Islet precursor cell (in vitro differentiated cells): Measurements from ENCODE around the gene WFDC8.
A peak's percentile ranks its signal among the peaks of the same experiment; 100 is the strongest.

ENCODE experiments used
- DNase-seq: peaks from one replicate; pipeline ENCODE4 v3.0.0-alpha.2; 2018

WFDC8 gene

DNA sequence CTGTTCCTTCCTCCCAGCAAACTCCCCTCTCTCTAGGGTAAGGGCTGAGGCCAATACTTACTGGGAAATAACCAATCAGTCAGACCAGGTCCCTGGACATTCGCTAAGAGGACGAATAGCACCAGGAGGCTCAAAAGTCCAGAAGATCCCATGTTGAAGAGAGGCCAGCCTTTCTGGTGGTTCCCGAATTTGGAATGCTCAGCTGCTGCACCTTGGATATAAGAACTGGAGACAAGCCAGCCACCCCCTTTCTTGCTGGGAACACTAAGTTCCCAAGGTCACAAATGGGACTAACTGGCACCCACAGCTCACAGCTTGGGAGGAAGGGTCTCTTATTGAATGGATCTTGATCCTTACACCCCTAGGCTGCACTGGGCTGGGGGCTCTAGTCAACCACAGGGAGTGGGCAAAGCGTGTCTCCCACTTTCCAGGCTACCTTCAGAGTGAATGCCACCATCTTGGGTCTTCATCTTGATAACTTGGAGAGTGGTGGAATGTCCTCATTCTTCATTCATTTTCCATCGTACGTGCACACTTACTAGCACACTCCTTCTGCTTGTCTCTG, 31.8 kb downstream of the WFDC8 start, which contains the start of gene EPPIN:
TSS of gene EPPIN (minus strand) at position 196 of the 565 bp plus-strand sequence. CDS start at position 152, 44 bp downstream.
- DNase-seq = no peak

DNA sequence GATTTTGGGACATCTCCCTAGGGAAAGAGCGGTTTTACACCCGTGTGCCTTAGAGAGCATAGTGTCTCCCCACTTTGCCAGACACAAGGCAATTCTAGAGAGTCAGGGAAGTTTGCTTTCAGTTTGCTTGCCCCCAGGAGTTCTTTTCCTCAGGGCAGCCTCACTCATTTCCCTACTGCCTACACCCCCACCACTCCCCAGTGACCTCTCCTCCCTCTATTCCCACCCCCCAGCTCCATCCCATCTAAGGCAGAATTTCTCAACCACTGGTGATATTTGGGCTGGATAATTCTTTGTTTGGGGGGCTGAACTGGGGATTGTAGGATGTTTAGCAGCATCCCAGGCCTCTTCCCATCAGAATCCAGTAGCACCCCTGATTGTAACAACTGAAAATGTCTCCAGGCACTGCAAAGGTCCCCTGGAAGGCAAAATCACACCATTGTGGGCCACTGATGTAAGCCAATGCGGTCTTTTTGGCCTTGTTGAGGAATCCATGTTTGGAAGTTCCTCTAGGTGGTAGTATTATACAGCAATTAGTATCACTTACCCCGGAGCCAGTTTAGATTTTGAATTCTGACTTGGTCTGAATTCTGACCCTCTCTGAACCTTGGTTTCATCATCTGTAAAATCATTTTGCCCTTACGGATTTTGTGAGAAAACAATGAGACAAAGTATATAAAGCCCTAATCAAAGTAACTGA, 33.2 kb downstream of the WFDC8 start:
- DNase-seq = no peak

DNA sequence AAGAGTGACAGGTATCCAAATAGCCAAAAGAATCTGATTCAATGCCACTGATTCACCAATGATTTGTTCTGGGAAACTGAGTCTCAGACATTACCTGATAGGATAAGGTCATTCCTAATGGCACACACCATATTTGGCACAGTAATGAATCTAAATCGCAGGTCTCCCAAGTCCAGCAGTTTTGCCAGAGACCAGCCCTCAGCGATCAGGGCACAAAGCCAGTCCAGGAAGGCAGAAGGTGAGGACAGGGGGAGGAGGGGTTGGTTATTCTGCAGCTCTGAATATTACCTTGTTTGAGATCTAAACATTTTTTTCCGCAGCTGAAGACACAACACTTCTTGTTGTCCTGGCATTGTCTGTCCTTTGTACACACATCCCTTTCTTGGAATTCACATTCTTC, 33.7 kb downstream of the WFDC8 start:
- DNase-seq = no peak

DNA sequence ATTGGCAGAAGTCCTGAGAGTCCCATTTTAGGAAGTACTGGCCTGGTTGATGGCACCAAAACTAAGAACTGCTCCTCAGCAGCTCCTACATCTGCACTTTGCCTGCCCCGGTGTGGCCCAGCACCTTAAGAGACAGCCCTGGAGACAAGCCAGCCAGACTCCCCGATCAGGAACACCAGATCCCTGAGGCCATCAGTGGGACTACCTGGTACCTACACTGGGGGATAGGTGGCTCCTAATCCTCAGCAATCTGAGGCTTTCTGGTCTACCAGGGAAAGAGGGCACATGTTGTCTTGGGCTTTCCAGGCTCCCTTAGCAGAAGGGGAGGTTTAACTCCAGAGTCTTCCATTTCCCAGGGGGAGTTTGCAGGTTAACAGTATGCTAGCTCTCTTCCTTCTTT, 39.7 kb downstream of the WFDC8 start, which contains the start of gene WFDC6:
TSS of gene WFDC6 (minus strand) at position 101 of the 400 bp plus-strand sequence. CDS start at position 26, 75 bp downstream.
- peak; percentile 4 for DNase-seq

DNA sequence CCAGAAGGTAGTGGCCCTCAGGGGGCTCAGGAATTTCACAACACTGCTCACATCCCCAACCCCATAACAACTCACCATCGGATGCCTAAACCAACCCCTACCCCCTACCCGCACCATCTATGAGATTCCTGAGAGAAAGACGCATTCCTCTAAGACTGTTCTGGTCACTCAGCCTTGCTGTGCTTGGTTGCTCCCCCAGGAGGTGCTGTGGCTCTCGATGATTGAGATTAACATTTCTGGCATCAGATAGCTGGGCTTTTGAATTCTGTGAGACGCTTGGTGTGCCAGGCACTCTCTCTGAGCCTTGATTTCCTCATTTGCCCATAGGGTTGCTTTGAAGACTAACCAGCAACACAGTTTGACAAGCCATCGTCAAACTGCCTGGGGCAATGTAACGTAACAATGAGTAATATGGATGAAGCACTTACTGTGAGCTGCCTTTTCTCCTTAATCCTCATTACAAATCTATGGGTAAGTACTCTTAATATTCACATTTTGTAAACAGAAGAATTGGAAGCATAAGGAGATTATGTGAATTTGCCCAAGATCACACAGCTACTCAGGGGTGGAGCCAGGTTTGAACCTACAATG, 40.8 kb downstream of the WFDC8 start:
- peak; percentile 45 for DNase-seq

DNA sequence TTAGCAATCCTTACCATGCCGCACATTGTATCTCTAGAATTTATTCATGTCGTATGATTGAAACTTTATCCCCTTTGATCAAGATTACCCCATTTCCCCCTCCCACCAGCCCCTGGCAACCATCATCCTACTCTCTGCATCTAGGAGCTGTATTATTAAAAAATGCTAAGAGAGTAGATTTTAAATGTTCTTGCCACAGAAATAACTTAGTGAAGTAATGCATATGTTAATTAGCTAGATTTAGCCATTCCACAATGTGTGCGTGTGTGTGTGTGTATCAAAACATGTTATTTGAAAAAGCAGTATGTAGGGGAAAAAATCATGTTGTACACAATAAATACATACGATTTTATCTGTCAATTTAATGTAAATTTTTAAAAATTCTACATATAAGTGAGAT, 51.8 kb downstream of the WFDC8 start:
- no peak for DNase-seq

DNA sequence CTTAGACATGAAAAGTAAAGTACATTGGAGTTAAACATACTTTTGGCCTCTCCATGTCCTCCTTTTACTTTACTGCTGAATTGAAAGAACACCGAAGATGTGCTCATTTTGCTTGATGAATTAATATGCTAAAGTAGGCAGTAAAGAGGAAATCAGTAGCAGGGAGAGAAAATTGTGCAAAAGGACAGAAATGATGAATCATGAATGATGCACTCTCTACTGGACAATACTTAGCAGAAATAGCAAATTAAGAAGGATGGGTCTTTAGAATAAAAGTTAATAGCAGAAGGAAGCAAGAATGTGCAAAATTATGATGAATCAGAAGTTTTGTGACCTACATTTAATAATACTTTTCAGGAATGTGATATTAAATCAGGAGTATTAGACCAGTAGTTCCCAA, 55.3 kb downstream of the WFDC8 start:
- DNase-seq = no peak

DNA sequence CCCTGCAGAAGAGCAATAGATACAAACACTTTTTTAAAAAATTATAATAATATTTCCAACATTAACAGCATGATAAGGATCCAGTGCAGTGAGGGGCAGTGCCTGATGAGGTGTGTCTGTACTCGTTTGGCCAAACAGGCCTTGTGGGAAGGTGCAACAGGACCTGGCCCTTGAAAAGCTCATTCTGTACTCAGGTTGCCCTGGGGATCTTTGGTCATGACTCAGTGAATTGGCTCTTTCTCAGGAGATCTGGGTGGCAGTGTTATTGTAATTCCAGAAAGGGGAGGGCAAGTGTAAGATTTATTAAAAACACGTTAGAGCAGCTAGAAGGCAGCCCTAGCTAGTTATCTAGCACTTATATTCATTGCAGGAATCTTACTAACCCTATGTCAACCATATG, 60.8 kb downstream of the WFDC8 start:
- DNase-seq = peak; percentile 60

DNA sequence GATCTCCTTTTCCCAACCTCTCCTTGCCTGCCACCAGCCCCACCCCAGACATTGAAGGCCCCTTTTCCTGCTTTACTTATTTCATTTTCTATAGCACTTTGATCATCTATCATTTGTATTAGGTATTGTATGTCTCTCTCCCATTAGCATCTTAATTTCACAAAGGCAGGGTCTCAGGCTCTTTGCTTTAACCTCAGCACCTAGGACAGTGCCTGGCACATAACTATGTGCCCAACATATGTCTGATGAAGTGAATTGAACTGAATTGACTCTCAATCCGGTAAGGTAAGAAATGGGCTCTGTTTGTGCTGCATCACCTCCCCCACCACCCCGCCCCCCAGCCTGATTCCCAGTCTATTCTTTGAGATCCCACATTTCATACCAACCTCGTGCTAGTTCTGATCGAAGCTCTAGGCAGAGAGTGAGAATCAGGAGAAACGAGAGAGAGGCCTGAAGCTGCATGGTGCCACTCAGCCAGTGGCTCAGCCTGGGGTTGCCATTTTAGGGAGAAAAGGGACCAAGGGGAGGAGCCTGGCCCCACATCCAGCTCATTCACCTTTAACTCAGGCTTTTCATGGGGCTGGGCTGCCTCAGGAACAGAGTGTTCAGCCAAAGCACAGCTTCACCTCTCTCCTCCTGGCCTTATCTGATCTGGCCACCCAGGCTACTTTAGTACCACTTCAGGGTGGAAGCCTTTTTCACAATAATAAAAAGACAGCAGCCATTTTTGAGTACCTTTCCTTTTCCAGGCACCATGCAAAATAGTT, 63.8 kb downstream of the WFDC8 start, which contains the start of gene SPINT3:
TSS of gene SPINT3 (minus strand) at position 476 of the 767 bp plus-strand sequence. CDS start at position 462, 14 bp downstream.
- no peak for DNase-seq

DNA sequence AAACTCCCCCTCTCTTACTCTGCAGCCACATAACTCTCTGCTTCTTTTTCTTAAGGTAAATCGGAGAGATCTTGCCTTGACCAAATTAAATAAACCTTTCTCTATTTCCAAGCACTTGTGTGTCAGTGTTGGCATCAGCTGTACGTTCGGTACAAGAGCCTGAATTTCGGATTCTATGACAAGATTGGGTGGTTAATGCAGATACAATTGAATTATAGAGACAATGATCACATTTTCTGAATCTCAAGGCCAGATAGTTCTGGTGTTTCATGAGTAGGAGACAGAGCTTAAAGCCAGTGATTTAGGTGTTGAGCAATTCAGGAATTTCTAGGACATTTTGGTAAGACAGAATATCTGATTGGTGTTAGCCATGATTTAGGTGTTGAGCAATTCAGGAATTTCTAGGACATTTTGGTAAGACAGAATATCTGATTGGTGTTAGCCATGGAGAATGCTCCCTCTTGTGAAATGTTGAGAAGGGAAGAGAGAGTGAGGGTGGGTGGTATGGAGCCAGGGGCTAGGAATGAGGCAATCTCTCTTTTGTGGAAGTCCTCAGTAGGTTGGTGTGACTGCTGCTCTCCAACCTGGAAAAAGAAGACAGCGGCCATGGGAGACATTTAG, 68.7 kb downstream of the WFDC8 start:
- DNase-seq = no peak

DNA sequence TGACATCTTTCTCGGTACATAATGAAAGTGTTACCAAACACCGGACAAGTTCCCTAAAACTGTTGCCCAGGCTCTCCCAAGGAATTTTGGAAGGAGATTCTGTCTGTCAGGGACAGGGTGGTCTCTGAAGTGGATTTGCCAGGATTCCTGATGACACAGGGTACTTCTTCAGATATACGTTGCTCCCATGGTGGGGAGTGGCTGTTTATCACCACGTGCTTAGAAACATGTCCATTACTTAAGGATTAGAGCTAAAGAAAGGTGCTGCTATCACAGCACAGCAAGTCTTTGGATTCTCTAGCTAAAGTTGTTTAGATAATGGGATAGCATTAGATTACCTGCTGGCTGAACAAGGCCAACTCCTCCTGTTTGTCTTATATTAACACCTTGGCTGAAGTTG, 70.0 kb downstream of the WFDC8 start:
- DNase-seq = no peak

DNA sequence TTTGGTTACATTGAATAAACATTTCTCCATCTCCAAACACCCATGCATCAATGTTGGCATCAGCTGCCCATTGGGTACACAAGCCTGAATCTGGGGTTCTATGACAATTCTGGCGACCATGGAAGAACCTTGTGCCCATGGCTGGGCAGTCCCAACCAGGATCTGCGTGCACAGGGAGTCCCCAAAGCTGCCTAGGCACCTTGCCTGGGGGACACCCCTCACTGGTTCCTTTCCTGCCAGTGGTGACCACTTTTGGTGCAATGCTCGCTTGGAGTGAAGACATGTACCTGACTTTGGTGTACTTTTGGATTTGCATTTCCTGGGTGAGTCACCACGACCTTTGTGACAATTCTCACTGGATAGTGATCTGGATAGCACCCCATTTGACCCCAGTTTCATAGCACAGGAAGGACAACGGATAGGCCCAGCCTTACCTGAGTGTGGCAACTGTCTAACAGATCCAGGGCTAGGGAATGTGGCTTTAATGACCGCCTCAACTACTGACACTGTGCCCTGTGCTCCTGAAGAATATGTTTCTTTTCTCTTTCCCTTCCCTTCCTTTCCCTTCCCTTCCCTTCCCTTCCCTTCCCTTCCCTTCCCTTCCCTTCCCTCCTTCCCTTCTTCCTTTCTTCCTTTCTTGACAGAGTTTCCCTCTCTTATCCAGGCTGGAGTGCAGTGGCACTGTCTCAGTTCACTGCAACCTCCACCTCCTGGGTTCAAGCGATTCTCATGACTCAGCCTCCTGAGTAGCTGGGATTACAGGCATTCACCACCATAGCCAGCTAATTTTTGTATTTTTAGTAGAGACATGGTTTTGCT, 70.8 kb downstream of the WFDC8 start:
- DNase-seq = no peak

DNA sequence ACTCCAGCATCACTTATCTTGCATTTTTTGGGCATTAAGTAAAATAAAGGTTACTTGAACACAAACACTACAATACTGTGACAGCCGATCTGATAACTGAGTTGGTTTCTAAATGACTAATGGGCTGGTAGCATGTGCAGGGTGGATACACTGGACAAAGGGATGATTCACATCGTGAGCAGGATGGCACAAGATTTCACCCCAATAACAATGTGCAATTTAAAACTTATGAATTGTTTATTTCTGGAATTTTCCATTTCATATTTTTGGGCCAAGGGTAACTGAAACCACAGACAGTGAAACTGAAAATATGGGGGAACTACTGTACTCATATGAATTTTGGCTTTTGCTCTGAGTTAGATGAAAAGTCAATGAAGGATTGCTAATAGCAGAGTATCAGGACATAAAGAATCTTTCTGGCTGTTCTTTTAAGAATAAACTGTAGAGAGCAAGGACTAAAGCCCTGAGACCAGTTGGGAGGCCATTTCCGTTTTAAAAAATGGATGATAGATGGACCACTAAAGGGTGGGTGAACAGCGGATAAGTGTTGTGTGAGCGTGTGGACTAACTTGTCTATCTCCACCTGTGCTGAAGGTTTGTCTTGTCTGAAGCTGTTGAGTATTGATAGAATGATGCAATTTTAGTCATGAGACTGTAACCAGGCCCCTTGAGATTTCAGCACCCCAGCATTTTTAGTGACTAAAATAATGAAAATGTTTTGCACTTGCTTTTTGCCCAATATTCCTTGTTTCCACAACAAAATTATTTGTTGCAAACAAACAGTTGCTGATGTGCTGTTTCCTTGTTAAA, 71.9 kb downstream of the WFDC8 start:
- no peak for DNase-seq

DNA sequence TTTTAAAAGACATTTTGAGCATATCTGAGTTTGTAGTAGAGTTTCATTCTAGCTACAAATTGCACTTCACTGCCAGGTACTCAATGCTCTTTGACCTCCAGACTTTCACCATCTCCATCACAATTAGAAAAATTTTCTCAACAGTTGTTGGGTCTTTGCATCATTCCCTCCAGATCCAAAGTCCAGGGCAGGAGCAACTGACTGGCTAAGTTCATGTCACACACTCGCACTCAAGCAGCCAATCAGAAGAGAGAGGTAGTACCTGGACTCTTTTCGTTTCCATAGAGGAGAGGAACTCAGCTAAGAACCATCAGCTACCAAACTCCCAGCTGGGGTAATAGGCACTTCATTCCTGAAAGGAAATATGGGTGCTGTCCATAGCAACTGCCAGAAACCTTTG, 72.7 kb downstream of the WFDC8 start:
- no peak for DNase-seq

DNA sequence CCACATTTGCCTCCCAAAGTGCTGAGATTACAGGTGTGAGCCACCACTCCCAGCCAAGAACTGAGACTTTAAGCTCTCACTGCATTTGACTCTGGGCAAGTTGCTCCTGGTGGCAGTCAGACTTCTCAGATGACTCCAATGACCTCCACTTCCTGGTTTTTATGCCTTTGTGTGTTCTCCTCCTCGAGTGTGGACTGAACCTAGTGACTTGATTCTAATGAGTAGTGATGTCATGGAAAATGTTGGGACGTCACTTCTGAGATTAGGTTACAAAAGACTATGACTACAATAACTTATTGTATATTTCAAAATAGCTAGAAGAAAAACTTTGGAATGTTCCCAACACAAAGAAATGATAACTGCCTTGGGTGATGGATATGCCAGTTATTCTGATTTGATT, 75.7 kb downstream of the WFDC8 start:
- DNase-seq = no peak

DNA sequence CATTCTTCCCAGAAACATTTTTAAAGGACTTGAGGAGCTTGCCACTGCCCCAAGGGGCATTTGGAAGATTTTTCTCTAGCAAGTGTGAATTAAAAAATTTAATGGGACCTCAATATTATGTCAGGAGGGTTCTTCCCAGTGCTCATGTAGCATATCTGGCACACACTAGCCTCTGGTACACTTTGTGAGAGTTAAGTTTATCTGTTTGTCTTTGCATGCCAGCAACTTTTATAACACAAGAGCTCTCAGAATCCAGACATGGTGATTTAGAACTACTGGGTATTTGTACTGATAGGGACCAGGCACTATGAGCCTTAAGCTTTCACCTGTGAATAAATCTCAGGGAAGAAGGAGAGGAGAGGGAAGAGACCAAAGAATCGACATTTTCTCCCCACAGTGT, 76.5 kb downstream of the WFDC8 start:
- DNase-seq = no peak
